C4-2B (cell line): Measurements from ENCODE around the gene SH3BP5L.

Experiments
- ZFX ChIP-seq: fragments of 450-650 bp; IDR thresholded peaks from 2 replicates; pipeline ENCODE4 v1.6.1; 2017
- TF ChIP-seq, protein P1 (sequence below): fragments of 450-650 bp; conservative IDR thresholded peaks from 2 replicates; pipeline ENCODE4 v1.5.1; 2017; ENCODE audit warnings: mild to moderate bottlenecking

GRCh38 chr1:248775441-248775840 is 50.3 kb downstream of the SH3BP5L start:
- TF ChIP-seq, protein P1, sequence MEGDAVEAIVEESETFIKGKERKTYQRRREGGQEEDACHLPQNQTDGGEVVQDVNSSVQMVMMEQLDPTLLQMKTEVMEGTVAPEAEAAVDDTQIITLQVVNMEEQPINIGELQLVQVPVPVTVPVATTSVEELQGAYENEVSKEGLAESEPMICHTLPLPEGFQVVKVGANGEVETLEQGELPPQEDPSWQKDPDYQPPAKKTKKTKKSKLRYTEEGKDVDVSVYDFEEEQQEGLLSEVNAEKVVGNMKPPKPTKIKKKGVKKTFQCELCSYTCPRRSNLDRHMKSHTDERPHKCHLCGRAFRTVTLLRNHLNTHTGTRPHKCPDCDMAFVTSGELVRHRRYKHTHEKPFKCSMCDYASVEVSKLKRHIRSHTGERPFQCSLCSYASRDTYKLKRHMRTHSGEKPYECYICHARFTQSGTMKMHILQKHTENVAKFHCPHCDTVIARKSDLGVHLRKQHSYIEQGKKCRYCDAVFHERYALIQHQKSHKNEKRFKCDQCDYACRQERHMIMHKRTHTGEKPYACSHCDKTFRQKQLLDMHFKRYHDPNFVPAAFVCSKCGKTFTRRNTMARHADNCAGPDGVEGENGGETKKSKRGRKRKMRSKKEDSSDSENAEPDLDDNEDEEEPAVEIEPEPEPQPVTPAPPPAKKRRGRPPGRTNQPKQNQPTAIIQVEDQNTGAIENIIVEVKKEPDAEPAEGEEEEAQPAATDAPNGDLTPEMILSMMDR, result no peak
- no peak for TF ChIP-seq ZFX
